HG03039 (cell line): ENCODE data around the gene PTP4A2.

Experiments
- ATAC-seq: cut with Tn5 transposase; IDR thresholded peaks from one replicate; pipeline ENCODE4 v1.9.1; 2021; ENCODE audit warnings: mild to moderate bottlenecking, moderate library complexity; ENCODE audit not compliant: unreplicated experiment

PTP4A2 gene

DNA sequence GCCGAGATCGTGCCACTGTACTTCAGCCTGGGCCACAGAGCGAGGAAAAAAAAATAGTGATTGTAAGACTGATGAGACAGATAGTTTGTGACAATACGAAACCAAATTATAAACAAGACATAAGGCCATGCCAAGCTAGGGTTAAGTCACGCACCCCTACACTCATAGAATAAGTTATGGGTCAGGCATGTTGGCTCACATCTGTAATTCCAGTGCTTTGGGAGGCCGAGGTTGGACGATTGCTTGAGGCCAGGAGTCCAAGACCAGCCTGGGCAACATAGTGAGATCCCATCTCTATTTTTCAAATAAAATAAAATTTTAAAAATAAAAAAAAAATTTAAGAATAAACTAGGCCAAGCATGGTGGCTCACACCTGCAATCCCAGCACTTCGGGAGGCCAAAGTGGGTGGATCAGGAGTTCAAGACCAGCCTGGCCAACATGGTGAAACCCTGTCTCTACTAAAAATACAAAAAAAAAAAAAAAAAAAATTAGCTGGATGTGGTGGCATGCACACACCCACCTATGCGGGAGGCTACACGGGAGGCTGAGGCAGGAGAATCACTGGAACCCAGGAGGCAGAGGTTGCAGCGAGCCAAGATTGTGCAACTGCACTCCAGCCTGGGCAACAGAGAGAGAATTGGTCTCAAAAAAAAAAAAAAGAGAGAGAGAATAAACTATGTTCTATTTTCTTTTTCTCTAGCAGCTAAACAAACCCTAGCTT, 72.3 kb downstream of the PTP4A2 start:
- no peak for ATAC-seq

DNA sequence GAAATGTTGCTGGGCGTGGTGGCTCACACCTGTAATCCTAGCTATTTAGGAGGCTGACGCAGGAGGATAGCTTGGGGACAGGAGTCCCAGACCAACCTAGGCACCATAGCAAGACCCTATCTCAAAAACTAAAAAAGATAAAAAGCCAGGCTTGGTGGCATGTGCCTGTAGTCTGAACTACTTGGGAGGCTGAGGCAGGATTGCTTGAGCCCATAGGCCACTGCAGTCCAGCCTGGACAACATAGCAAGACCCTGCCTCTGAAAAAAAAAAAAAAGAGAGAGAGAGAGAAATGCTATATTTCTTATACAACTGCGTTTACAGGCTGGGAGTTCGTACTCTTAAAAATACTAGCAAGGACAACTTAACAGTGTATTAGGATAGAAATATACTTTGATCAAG, 76.1 kb downstream of the PTP4A2 start:
- no peak for ATAC-seq

- no peak for ATAC-seq
These were observed 76.8 kb downstream of the PTP4A2 start for GRCh38 chr1:31861346-31861745.

DNA sequence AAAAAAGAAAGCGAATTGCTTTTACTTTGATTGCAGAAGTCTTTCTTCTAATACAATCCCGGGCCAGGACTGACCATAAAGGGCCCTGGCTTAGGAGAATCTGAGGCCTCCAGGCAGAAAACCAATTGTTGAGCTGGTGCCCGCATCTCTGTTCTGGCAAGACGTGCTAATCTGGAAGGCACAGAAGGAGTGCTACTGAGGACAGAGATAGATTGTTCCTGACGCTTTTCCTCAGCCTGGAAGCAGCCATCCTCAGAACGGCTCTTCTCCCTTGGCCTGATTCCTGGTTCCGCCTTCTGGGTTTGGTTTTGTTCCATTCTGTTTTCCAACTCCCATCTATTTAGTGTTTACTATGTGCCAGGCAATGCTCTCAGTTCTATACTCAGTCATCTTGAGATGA, 77.6 kb downstream of the PTP4A2 start:
- ATAC-seq = no peak

DNA sequence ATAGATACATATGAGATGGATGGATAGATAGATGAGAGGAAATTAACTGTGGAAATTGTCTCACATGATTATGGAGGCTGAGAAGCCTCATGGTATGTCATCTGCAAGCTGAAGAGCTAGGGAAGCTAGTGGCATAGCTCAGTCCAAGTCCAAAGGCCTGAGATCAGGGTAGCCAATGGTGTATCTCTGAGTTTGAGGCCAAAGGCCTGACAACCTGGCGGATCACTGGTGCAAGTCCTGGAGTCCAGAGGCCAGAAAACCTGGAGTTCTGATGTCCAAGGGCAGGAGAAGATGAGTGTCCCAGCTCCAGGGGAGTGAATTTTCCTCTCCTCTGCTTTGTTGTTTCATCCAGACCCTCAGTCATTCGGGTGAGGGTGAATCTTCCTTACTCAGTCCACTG, 78.4 kb downstream of the PTP4A2 start:
- ATAC-seq = no peak

- ATAC-seq = no peak
These were observed 79.1 kb downstream of the PTP4A2 start for GRCh38 chr1:31859044-31859443.

DNA sequence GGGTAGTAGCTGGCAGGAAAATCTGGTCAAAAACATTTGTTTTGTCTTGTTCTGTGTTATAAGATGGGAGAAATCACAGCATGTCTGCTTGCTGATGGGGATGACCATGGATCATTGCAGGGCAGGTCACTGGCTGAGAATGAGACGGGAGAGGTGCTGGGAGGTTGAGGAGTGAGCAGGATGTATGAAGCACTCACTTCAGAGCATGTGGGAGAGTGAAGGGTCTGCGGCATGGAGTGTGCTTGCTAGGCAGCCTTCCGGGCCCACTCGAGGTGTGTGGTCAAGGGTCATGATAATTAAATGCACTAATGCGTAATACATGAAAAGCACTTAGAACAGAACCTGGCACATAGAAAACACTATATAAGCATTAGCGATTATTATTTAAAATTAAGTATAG, 80.3 kb downstream of the PTP4A2 start:
- no peak for ATAC-seq
